ENCODE data around the gene SEPTIN12. TPM values are rescaled to one million over a fixed set of nuclear protein-coding genes. Genes with fewer than 3 reads are reported as not detected.

The SEPTIN12 gene
- total RNA-seq, 1 donor from 2014 or later = not detected

DNA sequence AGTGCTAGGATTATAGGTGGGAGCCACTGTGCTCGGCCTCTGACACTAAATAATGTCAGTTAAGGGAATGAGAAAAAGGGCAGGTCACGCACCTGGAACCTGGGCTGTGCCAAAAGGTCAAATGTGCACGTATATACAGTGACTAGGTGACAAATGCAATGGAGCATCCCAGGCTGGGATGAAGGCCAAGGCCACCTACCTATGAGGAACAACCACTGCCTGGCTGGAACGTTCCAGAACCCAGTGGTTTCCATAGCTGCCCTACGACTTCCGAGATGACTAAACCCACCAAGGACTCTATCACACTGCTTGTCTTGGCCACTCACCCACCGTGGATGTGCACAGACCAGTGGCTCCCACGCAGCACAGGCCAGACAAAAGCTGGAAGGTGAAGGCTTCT is 37.2 kb downstream of the SEPTIN12 start:
- Mint-ChIP-seq H3K4me3 (ENCODE audit: low read depth) (no peak overlapping the region), H3K9me3 (ENCODE audit: low read depth) (peaks cover 3% of the 10 kb centered on the region), H3K36me3 (ENCODE audit: insufficient read depth) (peaks cover 16% of the 10 kb centered on the region), H3K4me1 (ENCODE audit: low read depth) (no peaks in the 10 kb centered on the region), H3K27me3 (no peaks in the 10 kb centered on the region), H3K27ac (no peak overlapping the region)
- no peak for TF ChIP-seq CTCF (IDR thresholded peaks at IDR 0.05; ENCODE audit: unreplicated experiment)
- DNase-seq (ENCODE audit: low spot score, unreplicated experiment) = no peak

- Mint-ChIP-seq H3K27me3 (no peaks in the 10 kb centered on the region), H3K27ac (no peak overlapping the region), H3K36me3 (ENCODE audit: insufficient read depth) (peaks cover 7% of the 10 kb centered on the region), H3K9me3 (ENCODE audit: low read depth) (no peaks in the 10 kb centered on the region), H3K4me1 (ENCODE audit: low read depth) (no peaks in the 10 kb centered on the region), H3K4me3 (ENCODE audit: low read depth) (no peak overlapping the region)
- DNase-seq (ENCODE audit: low spot score, unreplicated experiment) = no peak
- no peak for TF ChIP-seq CTCF (IDR thresholded peaks at IDR 0.05; ENCODE audit: unreplicated experiment)
These were observed 38.4 kb downstream of the SEPTIN12 start for GRCh38 chr16:4749700-4750257.

GRCh38 chr16:4748682-4749411 is 39.3 kb downstream of the SEPTIN12 start:
- no peak for TF ChIP-seq CTCF (IDR thresholded peaks at IDR 0.05; ENCODE audit: unreplicated experiment)
- Mint-ChIP-seq H3K27ac (no peak overlapping the region), H3K27me3 (no peaks in the 10 kb centered on the region), H3K36me3 (ENCODE audit: insufficient read depth) (peaks cover 5% of the 10 kb centered on the region), H3K4me3 (ENCODE audit: low read depth) (no peak overlapping the region), H3K4me1 (ENCODE audit: low read depth) (no peaks in the 10 kb centered on the region), H3K9me3 (ENCODE audit: low read depth) (no peaks in the 10 kb centered on the region)
- no peak for DNase-seq (ENCODE audit: low spot score, unreplicated experiment)

DNA sequence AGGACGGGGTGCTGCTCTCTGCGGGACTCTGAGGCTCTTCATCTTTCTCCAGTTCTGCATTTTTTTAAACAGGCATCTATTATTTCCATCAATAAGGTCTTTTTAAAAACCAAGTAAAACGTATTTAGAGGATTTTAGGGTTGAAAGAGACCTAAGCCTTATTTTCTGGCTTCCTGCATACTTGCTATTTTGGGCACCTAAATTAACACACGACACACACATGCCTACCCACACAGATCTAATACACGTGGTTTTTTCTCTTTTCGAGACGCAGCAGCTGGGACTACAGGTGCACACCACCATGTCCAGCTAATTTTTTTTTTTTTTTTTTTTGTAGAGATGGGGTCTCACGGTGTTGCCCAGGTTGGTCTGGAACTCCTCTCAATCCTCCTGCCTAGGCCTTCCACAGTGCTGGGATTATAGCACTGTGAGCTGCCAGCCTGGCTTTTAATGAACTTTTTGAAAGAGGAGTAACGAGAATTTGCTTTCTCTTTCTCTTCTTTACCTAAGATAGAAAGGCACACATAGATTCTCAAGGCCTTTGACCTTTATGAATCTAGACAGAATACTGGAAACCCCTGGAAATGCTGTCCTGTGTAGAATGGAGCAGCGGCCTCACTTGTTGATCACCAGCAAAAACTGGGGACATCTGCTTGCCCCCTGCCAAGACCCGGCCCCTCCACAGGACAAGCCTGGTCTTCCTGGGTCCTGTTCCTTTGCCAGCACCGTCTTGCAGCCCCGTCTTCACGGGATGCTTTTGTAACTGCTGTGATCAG is 40.1 kb downstream of the SEPTIN12 start:
- H3K9me3 Mint-ChIP-seq (ENCODE audit: low read depth) = no peaks in the 10 kb centered on the region
- H3K36me3 Mint-ChIP-seq (ENCODE audit: insufficient read depth) = peaks cover 4% of the 10 kb centered on the region
- H3K4me1 Mint-ChIP-seq (ENCODE audit: low read depth) = peaks cover 1% of the 10 kb centered on the region
- peak overlapping the region; percentile 34 for H3K27ac Mint-ChIP-seq
- DNase-seq (ENCODE audit: low spot score, unreplicated experiment) = no peak
- peaks cover 4% of the 10 kb centered on the region for H3K27me3 Mint-ChIP-seq
- no peak overlapping the region for H3K4me3 Mint-ChIP-seq (ENCODE audit: low read depth)
- TF ChIP-seq CTCF (IDR thresholded peaks at IDR 0.05; ENCODE audit: unreplicated experiment) = no peak

DNA sequence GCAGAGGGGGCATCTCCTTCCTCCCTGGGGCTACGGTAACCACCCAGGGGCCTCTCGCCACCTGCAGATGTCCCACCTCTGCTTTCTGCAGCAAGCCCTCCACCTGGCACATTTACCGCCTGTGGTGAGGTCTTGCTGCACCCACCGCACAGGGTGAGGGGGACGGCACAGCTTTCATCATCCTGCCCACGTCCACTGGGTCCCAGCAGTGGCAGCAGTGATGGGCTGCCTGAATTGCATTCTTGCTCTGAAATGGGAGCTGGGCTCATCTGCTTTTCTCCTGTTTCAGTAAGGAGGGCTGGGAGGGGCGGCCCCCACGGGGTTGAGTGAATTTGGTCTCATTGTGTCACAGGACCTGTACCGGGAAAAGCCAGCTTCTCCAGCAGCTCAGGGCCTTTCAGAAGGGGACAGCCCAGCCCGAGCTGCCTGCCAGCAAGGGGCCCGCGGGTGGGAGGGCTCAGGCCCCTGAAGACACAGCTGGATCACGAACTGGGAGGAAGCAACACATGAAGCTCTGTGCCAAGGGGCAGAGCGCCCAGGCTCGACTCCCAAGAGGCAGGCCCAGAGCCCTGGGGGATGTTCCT is 41.1 kb downstream of the SEPTIN12 start:
- Mint-ChIP-seq H3K9me3 (ENCODE audit: low read depth) (no peaks in the 10 kb centered on the region), H3K4me3 (ENCODE audit: low read depth) (no peak overlapping the region), H3K27me3 (peaks cover 4% of the 10 kb centered on the region), H3K36me3 (ENCODE audit: insufficient read depth) (peaks cover 3% of the 10 kb centered on the region), H3K27ac (no peak overlapping the region), H3K4me1 (ENCODE audit: low read depth) (peaks cover 1% of the 10 kb centered on the region)
- TF ChIP-seq CTCF (IDR thresholded peaks at IDR 0.05; ENCODE audit: unreplicated experiment) = no peak
- DNase-seq (ENCODE audit: low spot score, unreplicated experiment) = no peak
